Activated T-cell treated with anti-CD3 and anti-CD28 coated beads for 4 hours (primary cell): ENCODE measurements around the gene KLHDC9.
"Not testable (repeated sequence)": the region's sequence is repeated elsewhere in the genome, so short reads cannot be mapped to it uniquely, and the experiment has no call there.

Experiments
- DNase-seq: peaks from one replicate; pipeline ENCODE4 v3.0.0-alpha.2; 2020

The KLHDC9 gene

GRCh38 chr1:161099090-161099802, 1.1 kb downstream of the KLHDC9 start:
- no peak for DNase-seq

GRCh38 chr1:161100556-161100955, 2.4 kb downstream of the KLHDC9 start:
- no peak for DNase-seq

- DNase-seq = no peak
Observed at GRCh38 chr1:161106431-161106830, 8.3 kb downstream of the KLHDC9 start.

- DNase-seq = no peak
Observed at GRCh38 chr1:161111117-161111516, 13.0 kb downstream of the KLHDC9 start.

- no peak for DNase-seq
Observed at GRCh38 chr1:161111527-161111926, 13.4 kb downstream of the KLHDC9 start.

GRCh38 chr1:161113915-161114314, 15.8 kb downstream of the KLHDC9 start:
- no peak for DNase-seq

GRCh38 chr1:161114556-161114955, 16.4 kb downstream of the KLHDC9 start:
- DNase-seq = no peak

- no peak for DNase-seq
Observed at GRCh38 chr1:161115132-161115711, 17.1 kb downstream of the KLHDC9 start.

GRCh38 chr1:161115961-161116360, 17.8 kb downstream of the KLHDC9 start:
- not testable (repeated sequence) for DNase-seq

GRCh38 chr1:161117759-161118581, 19.8 kb downstream of the KLHDC9 start, which contains the start of the genes NIT1 and PFDN2:
NIT1 (plus strand) TSS chr1:161118105; CDS start chr1:161118177, 72 bp downstream.
PFDN2 (minus strand) TSS chr1:161118037; CDS start chr1:161118026, 11 bp downstream.
- peak; percentile 75 for DNase-seq

- DNase-seq = no peak
Observed at GRCh38 chr1:161119092-161119903, 21.1 kb downstream of the KLHDC9 start.

GRCh38 chr1:161121042-161121650, 23.0 kb downstream of the KLHDC9 start:
- no peak for DNase-seq

GRCh38 chr1:161121834-161122233, 23.7 kb downstream of the KLHDC9 start:
- DNase-seq = no peak

- DNase-seq = no peak
Observed at GRCh38 chr1:161122967-161123366, 24.8 kb downstream of the KLHDC9 start.

GRCh38 chr1:161127649-161128048, 29.5 kb downstream of the KLHDC9 start:
- DNase-seq = no peak

- no peak for DNase-seq
Observed at GRCh38 chr1:161128591-161129420, 30.6 kb downstream of the KLHDC9 start.

- no peak for DNase-seq
Observed at GRCh38 chr1:161130266-161130665, 32.1 kb downstream of the KLHDC9 start.

GRCh38 chr1:161131523-161132409, 33.6 kb downstream of the KLHDC9 start:
- no peak for DNase-seq

GRCh38 chr1:161132410-161133219, 34.5 kb downstream of the KLHDC9 start, which contains the start of gene DEDD:
DEDD (minus strand) TSS chr1:161132667; CDS start chr1:161124462, 8,205 bp downstream.
- peak; percentile 81 for DNase-seq
